NCI-H187 (cell line): ENCODE data around the gene UNC93A.
"Not testable (repeated sequence)": the region's sequence is repeated elsewhere in the genome, so short reads cannot be mapped to it uniquely, and the experiment has no call there.

ENCODE experiments used
- DNase-seq, 2 experiments: peaks; one replicate each; lab custom pipeline; 2025; lab: John Stamatoyannopoulos, UW

Gene UNC93A

DNA sequence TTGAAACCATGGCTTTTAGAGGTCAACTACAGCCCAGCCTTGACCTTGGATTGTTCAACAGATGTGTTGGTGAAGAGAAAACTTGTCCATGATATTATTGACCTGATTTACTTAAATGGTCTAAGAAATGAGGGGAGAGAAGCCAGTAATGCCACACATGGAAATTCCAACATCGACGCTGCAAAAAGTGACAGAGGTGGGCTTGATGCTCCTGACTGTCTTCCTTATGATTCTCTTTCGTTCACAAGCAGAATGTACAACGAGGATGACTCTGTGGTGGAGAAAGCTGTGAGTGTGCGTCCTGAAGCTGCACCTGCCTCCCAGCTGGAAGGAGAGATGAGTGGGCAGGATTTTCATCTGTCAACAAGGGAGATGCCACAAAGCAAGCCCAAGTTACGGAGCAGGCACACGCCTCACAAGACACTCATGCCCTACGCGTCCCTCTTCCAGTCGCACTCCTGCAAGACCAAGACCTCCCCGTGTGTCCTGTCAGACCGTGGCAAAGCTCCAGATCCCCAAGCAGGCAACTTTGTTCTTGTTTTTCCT is 50.0 kb downstream of the UNC93A start:
- DNase-seq, result peak; percentile 57 to 70

DNA sequence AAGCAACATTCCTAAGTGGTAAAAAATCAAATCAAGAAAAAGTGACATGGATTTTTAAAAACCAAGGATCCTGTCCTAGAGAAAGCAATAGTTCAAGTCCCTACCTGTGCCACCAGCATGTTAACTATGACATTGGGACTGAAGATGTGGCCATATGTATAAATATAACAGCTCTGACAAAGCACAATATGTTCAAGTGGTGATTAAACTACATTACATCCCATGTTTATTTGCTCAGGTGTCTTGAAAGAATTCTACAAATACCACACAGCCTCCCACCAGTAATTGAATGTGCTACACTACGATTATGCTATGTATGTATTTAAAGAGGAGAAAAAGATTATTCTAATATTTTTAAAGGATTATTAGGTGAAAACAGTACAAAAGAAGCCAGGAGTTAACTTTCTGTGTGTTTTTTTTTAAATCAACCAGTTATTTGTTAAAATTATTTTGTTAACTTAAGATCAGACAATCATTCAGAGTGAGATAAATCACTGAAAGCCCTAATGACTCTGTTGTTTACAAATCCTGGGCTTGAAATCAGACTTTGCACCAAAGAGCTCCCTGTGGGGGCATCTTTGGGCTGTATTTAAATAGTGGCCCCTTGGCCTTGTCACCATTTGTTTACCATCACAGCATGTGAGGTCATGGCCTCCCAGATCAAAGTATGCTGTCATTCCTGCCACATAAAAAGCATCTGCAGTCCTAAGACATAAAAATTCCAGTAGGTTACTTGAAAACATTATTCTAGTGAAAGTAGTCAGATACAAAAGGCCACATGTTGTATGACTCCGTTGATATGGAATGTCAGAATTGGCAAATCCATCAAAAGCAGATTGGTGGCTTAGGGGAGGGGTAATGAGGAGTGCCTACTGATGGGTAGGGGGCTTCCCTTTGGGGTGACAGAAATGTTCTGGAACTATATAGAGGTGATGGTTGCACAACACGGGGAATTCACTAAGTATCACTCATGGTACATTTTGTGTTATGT is 50.8 kb downstream of the UNC93A start:
- peak; percentile 34 to 48 for DNase-seq

DNA sequence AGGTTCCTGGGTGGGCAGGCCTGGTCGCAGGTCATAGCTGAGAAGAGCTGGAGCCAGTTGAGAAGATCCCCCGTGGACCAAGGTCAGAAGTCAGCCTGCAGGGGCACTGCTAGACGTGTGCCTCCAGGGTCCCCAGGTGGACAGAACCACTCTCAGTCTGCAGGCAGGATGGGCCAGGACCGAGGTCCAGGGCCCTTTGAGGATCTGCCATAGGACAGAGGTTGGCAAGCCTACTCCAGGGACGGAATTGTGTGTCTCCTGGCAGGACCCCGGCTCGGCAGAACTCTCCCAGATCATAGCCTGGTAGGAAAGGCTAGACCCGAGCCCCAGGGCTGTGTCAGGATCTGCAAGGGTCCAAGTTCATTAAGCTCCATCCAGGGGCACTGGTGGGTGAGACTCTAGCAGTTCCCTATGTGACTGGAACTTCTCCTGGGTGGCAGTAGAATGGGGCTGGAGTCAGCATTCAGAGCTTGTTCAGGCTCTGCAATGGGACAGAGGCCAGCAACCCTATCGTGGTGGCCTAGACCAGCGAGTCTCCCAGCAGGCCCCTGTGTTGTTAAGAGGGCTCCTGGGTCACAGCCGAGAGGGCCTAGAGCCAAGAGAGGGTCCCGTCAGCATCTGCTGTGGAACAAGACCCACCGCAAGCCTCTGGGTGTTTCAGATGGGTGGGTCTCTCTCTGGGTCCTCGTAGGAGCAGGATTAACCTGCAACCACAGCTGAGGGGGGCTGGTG is 51.9 kb downstream of the UNC93A start:
- no peak for DNase-seq

DNA sequence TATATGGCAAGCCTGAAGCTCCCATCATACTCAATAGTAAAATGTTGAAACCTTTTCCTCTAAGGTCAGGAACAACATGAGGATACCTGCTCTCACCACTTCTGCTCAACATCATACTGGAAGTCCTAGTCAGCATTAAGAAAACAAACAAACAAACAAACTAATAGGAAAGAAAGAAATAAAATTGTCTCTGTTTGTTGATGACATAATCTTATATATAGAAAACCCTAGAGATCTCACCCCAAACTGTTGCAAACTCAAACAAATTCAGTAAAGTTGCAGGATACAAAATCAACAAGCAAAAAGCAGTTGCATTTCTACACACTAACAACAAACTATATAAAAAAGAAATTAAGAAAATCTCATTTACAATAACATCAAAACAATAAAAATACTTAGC is 54.2 kb downstream of the UNC93A start:
- DNase-seq, result no peak

DNA sequence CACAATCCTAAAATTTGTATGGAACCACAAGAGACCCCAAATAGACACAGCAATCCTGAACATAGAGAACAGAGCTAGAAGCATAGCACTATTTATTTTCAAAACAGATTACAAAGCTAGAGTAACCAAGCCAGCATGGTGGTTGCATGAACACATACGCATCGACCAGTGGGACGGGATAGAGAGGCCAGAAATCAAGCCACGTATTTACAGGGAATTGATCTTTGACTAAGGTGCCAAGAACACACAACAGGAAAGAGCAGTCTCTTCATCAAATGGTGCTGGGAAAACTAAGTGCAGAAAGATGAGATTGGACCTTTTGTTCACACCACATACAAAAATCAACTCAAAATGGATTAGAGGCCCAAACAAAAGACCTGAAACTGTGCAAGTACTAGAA is 54.8 kb downstream of the UNC93A start:
- DNase-seq, result no peak

DNA sequence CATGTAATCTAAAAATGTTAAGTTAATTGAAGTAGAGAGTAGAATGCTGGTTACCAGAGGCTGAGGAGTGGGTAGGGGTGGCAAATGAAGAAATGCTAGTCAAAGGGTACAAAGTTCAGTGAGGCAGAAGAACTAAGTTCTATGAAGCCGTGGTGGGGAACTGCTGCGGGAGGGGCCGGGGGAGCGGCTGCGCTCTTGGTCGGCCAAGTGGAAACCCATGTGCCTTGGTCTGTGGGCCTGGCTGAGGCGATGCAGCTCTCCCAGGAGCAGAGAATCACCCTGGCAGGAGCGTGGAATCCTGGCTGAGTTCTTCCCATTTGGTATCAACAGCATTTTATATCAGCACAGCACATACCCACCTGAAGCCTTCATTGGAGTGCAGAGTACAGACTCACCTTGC is 56.1 kb downstream of the UNC93A start:
- DNase-seq, result no peak

DNA sequence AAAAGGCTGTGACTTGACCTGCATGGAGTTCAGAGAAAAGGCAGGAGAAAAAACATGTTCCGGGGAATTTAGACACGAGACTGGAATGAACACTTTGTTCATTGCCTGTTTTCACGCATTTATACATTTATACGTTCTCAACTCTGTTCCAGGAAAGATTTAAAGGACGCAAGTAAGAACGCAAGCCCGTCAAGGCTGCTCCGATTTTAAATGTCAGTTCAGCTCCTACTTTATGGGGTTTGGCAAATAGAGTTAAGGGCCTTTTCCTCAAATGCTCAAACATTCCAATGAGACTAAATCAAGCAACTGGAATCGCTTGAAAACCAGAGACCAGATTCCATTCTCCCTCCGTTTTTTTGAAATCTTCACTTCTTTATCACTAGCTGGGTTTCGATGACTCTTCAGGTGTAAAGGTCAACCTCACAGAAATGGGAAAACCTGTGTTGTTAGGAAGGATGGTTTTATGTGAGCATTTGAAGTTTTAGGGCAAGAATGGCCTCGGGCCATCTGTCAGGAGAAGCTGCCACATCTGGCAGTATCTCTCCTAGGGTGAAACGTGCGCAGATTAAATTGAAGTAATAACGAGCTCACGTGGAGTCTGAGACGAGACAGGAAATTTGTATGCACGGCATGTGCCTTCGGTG is 58.6 kb downstream of the UNC93A start:
- no peak for DNase-seq

DNA sequence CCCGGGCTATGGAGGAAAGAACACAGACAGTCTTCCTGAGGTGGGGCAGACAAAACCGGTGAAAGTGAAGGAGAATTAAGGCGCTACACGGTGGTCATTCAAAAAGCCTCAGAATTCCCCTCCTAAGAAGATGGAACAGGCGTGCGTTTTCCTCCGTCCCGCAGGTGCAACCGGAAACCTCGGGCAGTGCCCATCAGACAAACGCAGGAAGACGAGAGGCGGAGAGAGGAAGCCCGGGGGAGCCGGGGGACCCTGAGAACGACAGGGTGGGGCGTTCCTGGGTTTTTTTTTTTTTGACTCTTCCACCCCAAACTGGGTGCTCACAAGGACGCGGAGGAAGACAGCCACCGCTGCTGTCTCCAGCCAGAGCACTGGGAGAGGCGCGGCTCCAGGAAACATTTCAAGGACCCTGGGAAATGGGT is 59.2 kb downstream of the UNC93A start:
- DNase-seq, result no peak

DNA sequence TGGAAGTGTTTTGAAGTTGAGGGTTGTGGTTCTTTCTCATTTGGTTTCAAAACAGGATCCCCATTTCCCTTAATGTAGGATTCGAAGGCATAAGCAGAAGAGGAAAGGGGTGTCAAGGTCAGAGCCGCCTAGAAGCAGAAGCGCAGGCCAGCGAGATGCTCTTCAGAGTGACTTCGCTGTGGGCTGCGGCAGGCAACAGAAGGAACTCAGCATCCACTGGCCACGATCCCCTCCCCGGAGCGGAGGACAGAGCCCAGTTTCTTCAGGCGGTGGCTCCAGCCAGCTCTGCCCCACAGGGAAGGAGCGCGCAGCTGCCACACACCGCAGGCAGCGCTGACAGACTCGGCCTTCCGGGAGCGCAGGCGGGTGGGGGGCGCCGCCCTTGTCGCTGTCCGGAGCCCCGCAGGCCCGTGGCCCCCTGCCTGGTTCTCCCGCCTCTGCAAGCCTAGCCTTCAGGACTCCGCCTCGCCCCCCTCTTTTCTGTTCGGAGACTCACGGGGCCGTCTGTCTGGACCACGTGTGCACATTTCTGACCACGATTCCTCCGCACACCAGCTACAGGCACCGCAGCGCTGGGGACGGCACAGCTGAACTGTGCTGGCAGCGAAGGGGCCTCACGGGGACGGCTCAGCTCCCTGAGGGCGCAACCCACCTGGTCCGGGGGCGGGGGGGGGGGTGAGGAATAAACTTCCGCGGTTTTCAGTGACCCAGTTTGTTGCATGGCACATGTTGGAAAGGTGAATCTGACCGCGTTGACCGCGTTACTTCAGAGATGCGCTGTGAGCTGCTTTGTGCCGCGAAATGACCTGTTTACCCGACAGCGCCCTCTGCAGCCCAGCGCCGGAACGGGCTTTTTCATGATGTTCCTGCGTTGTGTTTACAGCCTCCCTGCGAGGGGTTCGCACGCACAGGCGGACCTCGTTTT is 59.9 kb downstream of the UNC93A start:
- DNase-seq, result peak; percentile 73 to 75

DNA sequence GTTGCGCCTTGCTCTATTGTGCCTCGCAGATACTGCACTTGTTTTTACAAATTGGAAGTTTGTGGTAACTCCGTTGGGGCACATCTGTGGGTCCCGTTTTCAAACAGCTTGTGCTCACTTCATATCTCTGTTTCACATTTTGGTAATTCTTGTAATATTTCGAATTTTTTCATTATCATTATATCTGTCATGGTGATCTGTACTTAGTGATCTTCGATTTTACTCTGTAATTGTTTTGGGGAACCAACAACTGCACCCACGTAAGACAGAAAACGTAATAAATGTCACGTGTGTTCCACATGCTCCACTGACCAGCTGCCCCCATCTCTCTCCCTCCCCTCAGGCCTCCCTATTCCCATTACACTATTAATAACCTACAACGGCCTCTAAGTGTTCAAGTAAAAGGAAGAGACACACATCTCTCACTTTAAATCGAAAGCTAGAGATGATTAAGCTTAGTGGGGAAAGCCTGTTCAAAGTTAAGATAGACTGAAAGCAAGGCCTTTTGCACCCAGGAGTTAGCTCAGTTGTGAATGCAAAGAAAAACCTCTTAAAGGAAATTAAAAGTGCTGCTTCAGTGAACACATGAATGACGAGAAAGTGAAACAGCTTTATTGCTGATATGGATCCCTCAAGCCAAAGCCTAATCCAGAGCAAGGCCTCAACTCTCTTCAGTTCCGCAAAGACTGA is 60.7 kb downstream of the UNC93A start:
- no peak for DNase-seq

DNA sequence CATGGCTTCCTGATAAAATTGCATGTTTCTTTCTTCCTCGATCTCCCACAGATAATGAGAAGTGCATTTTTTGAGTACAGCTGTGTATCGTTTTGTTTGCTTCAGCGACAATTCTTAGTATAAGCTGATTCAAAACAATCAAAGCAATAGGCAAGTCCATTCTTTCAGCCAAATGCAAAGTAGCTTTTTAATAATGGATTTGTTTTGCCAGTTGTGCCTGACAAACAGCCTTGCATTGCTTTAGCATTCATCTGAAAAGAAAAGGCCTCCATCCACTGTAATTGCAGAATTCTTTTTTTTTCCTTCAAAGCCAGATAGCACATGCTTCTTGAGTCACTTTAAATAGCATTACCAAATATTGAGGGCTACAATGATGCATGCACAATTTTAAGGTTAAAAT is 65.8 kb downstream of the UNC93A start:
- no peak for DNase-seq

DNA sequence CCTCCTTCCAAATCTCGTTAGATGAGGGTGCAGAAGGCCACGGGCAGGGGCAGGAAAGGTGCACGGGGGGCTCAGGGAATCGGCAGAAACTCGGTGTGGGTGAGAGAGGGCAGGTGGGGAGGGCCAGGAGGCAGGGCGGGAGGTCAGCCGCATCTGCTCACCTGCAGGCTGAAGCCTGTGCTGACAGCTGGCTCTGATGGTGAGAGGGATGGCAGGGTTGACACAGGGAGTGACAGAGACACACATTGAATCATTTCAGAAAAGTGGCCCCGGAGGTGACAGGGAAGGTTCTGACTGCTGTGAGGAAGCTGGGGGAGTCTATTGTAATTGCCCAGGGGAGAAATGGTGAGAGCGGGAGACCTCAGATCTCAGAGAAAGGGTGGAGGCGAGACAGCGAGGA is 67.3 kb downstream of the UNC93A start:
- not testable (repeated sequence) for DNase-seq

DNA sequence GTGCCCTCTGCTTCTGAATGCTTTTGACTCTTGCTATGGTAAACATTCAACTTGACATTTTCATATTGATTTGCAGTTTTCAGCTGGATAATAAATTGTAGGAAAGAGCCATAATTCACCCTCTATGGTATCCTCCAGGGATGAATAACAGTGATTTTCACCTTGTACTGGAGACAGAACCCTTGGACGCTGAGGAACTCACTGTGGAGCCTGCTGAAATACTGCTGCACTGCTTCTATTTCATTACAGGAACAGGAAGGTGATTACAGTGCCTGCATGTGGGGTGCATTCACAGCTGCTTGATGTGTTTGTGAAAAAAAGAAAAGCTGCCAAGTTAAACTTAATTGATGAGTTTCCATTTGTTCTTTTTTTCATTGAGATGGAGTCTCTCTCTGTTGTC is 70.1 kb downstream of the UNC93A start:
- not testable (repeated sequence) for DNase-seq
